ENCODE measurements around the gene RNF113B. TPM values are rescaled to one million over a fixed set of nuclear protein-coding genes. Genes with fewer than 3 reads are reported as not detected.

The RNF113B gene
- total RNA-seq, 1 experiment from 2014 or later = not detected

- in situ Hi-C loops (cut with HindIII; ENCODE audit: low pct_unique_long_range_greater_than_20kb, low sequenced_read_pairs) = no loop called here
- no peak for DNase-seq (ENCODE audit: low read depth, low spot score)
Measured at GRCh38 chr13:98212763-98213162, 35.7 kb upstream of the RNF113B start.

- in situ Hi-C loops (cut with HindIII; ENCODE audit: low pct_unique_long_range_greater_than_20kb, low sequenced_read_pairs) = no loop called here
Measured at GRCh38 chr13:98208606-98209005, 31.5 kb upstream of the RNF113B start.

GRCh38 chr13:98207416-98207815 is 30.3 kb upstream of the RNF113B start:
- no peak for DNase-seq (ENCODE audit: low read depth, low spot score)
- in situ Hi-C loops (cut with HindIII; ENCODE audit: low pct_unique_long_range_greater_than_20kb, low sequenced_read_pairs) = no loop called here

More at GRCh38 chr13:98208606-98209005, 31.5 kb upstream of the RNF113B start:
- DNase-seq (ENCODE audit: low read depth, low spot score) = no peak

GRCh38 chr13:98206946-98207345 is 29.9 kb upstream of the RNF113B start:
- in situ Hi-C loops (cut with HindIII; ENCODE audit: low pct_unique_long_range_greater_than_20kb, low sequenced_read_pairs) = no loop called here
- DNase-seq (ENCODE audit: low read depth, low spot score) = no peak

- in situ Hi-C loops (cut with HindIII; ENCODE audit: low pct_unique_long_range_greater_than_20kb, low sequenced_read_pairs) = no loop called here
- DNase-seq (ENCODE audit: low read depth, low spot score) = no peak
Measured at GRCh38 chr13:98204546-98204945, 27.5 kb upstream of the RNF113B start.

GRCh38 chr13:98203646-98204326 is 26.7 kb upstream of the RNF113B start:
- DNase-seq (ENCODE audit: low read depth, low spot score) = no peak
- in situ Hi-C loops (cut with HindIII; ENCODE audit: low pct_unique_long_range_greater_than_20kb, low sequenced_read_pairs) = no loop called here

GRCh38 chr13:98201984-98202383 is 24.9 kb upstream of the RNF113B start:
- peak; percentile 29 for DNase-seq (ENCODE audit: low read depth, low spot score)
- in situ Hi-C loops (cut with HindIII; ENCODE audit: low pct_unique_long_range_greater_than_20kb, low sequenced_read_pairs) = no loop called here

GRCh38 chr13:98201189-98201588 is 24.1 kb upstream of the RNF113B start:
- DNase-seq (ENCODE audit: low read depth, low spot score) = no peak
- in situ Hi-C loops (cut with HindIII; ENCODE audit: low pct_unique_long_range_greater_than_20kb, low sequenced_read_pairs) = no loop called here

- in situ Hi-C loops (cut with HindIII; ENCODE audit: low pct_unique_long_range_greater_than_20kb, low sequenced_read_pairs) = no loop called here
- DNase-seq (ENCODE audit: low read depth, low spot score) = no peak
Measured at GRCh38 chr13:98200211-98200878, 23.3 kb upstream of the RNF113B start.

- in situ Hi-C loops (cut with HindIII; ENCODE audit: low pct_unique_long_range_greater_than_20kb, low sequenced_read_pairs) = no loop called here
- DNase-seq (ENCODE audit: low read depth, low spot score) = no peak
Measured at GRCh38 chr13:98199480-98199879, 22.4 kb upstream of the RNF113B start.

- in situ Hi-C loops (cut with HindIII; ENCODE audit: low pct_unique_long_range_greater_than_20kb, low sequenced_read_pairs) = no loop called here
- no peak for DNase-seq (ENCODE audit: low read depth, low spot score)
Measured at GRCh38 chr13:98198683-98199082, 21.6 kb upstream of the RNF113B start.

- DNase-seq (ENCODE audit: low read depth, low spot score) = no peak
- in situ Hi-C loops (cut with HindIII; ENCODE audit: low pct_unique_long_range_greater_than_20kb, low sequenced_read_pairs) = no loop called here
Measured at GRCh38 chr13:98195054-98195791, 18.2 kb upstream of the RNF113B start.

- in situ Hi-C loops (cut with HindIII; ENCODE audit: low pct_unique_long_range_greater_than_20kb, low sequenced_read_pairs) = no loop called here
- DNase-seq (ENCODE audit: low read depth, low spot score) = no peak
Measured at GRCh38 chr13:98192008-98192407, 14.9 kb upstream of the RNF113B start.

- in situ Hi-C loops (cut with HindIII; ENCODE audit: low pct_unique_long_range_greater_than_20kb, low sequenced_read_pairs) = no loop called here
- no peak for DNase-seq (ENCODE audit: low read depth, low spot score)
Measured at GRCh38 chr13:98190889-98191444, 13.9 kb upstream of the RNF113B start.

- in situ Hi-C loops (cut with HindIII; ENCODE audit: low pct_unique_long_range_greater_than_20kb, low sequenced_read_pairs) = no loop called here
- DNase-seq (ENCODE audit: low read depth, low spot score) = no peak
Measured at GRCh38 chr13:98189841-98190505, 12.9 kb upstream of the RNF113B start.

- in situ Hi-C loops (cut with HindIII; ENCODE audit: low pct_unique_long_range_greater_than_20kb, low sequenced_read_pairs) = no loop called here
- no peak for DNase-seq (ENCODE audit: low read depth, low spot score)
Measured at GRCh38 chr13:98188544-98189166, 11.6 kb upstream of the RNF113B start.

GRCh38 chr13:98187965-98188261 is 10.8 kb upstream of the RNF113B start:
- in situ Hi-C loops (cut with HindIII; ENCODE audit: low pct_unique_long_range_greater_than_20kb, low sequenced_read_pairs) = no loop called here
- DNase-seq (ENCODE audit: low read depth, low spot score) = no peak

Data from SK-MEL-5 (cell line).